ENCODE results near the gene GLIS1.

Gene GLIS1

DNA sequence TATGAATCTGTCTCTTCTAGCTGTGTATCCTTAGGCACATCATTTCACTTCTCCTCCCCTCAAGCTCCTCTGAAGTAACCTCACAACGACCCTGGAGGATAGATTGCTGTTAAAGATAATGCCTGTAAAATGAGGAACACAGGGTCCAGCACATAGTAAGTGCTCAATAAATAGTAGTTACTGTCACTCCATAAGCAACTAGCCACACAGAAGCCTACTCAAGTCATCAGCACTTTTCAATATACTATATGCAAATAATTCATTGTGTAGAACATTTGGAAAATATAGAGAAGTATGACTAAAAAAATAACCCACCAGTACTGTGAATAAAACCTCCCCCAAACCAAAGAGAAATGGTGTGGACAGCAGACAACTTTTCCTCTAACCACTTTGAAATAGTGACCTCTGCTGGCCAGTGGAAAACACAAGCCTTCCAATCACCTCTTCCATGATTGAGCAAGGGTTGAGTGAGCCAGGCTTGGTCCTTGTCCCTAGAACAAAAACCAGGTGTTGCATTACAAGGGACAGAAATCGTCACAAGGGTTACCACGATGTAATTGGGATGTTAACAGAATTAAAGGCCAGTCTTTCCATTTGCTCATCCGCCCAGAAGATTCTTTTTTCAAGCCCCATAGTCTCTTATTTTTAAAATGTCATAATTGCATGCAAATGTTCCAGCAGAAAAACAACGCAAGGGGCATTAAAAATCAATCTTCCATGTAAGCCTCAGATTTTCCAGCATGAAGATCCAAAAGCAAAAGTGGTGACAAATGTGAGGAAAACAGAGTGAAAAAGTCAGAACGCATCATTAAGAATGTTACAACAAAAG is 15.7 kb upstream of the GLIS1 start:
- Mint-ChIP-seq H3K27ac (no peak overlapping the region), H3K4me3 (no peak overlapping the region), H3K27me3 (no peaks in the 10 kb centered on the region), H3K4me1 (ENCODE audit: low read depth) (peaks cover 3% of the 10 kb centered on the region), H3K9me3 (no peaks in the 10 kb centered on the region), H3K36me3 (ENCODE audit: low read depth) (peaks cover 2% of the 10 kb centered on the region)
- no peak for DNase-seq

DNA sequence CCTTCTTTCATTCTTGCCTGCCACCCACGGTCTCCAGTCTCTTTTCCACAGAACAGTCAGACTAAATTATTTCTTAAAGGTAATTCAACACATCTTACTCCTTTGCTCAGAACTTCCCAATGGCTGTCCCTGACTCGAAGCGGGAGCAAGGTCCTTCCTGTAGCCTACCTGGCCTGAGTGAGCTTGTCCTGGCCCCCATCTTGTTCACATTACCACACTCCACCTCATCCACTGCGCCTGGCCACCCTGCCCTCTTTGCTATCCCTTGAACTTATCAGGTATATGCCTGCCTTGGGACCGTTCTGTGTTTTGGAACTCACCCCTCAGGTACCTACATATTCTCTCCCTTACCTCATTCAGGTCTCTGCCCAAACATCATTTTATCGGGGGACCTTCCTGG is 13.3 kb upstream of the GLIS1 start:
- peaks cover 3% of the 10 kb centered on the region for H3K4me1 Mint-ChIP-seq (ENCODE audit: low read depth)
- H3K27ac Mint-ChIP-seq, result no peak overlapping the region
- no peaks in the 10 kb centered on the region for H3K9me3 Mint-ChIP-seq
- no peaks in the 10 kb centered on the region for H3K36me3 Mint-ChIP-seq (ENCODE audit: low read depth)
- H3K4me3 Mint-ChIP-seq, result no peak overlapping the region
- H3K27me3 Mint-ChIP-seq, result no peaks in the 10 kb centered on the region
- no peak for DNase-seq

DNA sequence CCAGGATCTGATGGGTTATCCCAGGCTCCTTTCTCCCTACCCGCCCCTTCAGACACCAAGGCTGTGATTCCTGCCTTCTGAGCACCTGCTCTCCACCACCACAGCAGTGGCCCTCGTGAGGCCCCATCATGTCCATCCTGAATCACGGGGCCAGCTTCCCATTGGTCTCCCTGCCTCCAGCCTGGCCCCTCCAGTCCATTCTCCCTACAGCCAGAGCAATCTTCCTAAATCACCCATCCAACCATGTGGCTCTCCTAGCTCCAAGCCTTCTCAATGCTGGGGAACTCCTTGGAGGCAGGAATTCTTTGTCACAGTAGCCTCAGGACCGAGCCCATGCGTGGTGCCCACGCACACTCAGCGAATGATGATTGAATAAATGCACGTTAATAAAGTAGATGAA is 8.9 kb upstream of the GLIS1 start:
- peaks cover 1% of the 10 kb centered on the region for H3K4me1 Mint-ChIP-seq (ENCODE audit: low read depth)
- no peak overlapping the region for H3K27ac Mint-ChIP-seq

DNA sequence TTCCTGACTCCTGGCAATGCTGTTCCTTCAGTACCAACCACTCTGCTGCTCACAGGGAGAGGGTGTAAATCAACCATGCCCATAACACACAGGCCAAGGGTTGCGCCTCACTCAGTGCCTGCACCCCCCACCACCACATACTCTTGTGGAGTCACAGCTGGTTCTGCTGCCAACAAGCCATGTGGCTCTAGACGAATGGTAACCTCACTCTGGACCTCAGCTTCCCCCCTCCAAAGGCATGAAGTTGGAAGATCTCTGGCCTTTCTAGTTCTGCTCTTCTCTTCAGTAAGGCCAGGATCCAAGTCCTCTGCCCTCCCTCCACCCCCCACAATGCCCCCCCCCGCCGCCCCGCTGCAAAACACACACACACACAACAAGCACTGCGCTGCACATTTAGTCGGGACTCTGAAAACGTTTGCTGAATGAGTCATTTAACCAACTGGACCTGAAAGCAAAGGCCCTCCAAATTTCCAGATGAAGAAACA is 1.7 kb upstream of the GLIS1 start:
- Mint-ChIP-seq H3K27ac (no peak overlapping the region), H3K9me3 (peaks cover 7% of the 10 kb centered on the region), H3K4me1 (ENCODE audit: low read depth) (peaks cover 2% of the 10 kb centered on the region), H3K27me3 (peaks cover 62% of the 10 kb centered on the region), H3K36me3 (ENCODE audit: low read depth) (no peaks in the 10 kb centered on the region), H3K4me3 (no peak overlapping the region)
- no peak for DNase-seq

More for the DNA sequence above, 8.9 kb upstream of the GLIS1 start:
- no peak for DNase-seq
- Mint-ChIP-seq H3K27me3 (peaks cover 10% of the 10 kb centered on the region), H3K36me3 (ENCODE audit: low read depth) (no peaks in the 10 kb centered on the region), H3K4me3 (no peak overlapping the region), H3K9me3 (peaks cover 5% of the 10 kb centered on the region)

DNA sequence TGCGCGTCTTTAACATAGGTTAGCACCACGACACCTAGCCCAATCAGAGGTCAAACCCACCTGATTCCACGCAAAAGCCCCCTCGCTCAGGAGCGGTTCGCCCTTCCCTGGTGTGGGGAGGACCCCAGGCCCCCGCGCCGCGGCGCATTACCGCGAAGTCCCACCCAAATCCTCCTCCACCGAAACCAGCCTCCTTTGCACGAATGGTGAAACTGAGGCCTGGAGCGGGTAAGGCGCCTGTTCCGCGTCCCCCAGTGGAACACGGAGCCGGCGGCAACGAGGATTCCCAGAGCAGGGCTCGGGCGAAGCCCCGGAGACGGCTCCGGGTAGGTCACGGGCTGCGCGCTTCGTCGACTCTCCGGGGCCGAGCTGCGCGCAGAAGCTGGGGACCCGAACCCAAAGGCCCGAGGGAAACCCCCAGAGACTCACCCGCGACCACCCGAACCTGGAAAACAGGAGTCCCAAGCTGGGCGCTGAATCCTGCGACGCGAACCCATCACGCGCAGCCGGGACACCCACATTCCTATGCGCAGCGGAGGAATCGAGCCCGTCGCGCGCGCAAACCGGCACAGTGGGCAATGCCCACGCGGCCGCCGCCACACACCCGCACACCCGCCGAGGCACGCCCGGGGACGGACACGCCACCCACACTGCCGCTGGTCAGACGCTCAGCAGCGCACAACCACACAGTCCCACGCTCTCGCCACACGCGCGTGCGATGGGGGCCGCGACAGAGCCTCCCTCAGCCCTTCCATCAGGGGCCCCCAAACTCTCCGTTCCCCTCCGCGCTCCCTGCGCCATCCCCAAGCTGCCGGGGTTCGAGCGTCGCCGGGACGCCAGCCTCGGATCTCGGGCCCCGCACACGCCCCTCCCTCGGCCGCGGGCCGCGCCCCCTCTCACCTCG is 507 bp downstream of the GLIS1 start:
- H3K4me1 Mint-ChIP-seq (ENCODE audit: low read depth), result peaks cover 2% of the 10 kb centered on the region
- H3K36me3 Mint-ChIP-seq (ENCODE audit: low read depth), result no peaks in the 10 kb centered on the region
- H3K27ac Mint-ChIP-seq, result no peak overlapping the region
- DNase-seq, result peak; percentile 34
- H3K9me3 Mint-ChIP-seq, result peaks cover 7% of the 10 kb centered on the region
- peaks cover 77% of the 10 kb centered on the region for H3K27me3 Mint-ChIP-seq
- H3K4me3 Mint-ChIP-seq, result peak overlapping the region; percentile 49

DNA sequence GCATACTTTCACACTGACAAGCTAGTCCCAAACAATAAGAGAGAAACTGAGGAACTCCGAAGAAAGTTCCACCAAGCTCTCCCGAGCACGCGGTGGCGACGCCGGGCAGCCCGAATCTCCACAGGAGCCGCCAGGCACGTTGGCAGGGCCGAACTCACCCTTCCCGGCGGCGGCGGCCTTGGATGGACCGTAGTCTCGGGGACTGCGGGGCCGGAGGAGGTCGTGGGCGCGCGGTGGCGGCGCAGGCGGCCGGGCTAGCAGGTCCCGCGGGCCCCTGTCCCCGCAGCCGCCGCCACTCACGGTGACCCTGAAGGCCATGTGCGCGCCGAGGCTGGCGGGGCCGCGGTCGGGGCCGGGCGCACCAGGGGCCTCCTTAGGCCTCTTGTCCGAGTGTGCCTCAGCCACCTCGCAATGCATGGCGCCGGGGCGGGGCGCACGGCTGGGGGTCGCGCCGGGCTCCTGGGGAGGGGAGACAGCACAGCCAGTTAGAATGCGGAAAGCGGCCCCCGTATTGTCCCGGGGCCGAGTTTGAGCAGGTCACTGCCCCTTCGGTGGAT is 1.2 kb downstream of the GLIS1 start:
- Mint-ChIP-seq H3K4me1 (ENCODE audit: low read depth) (peaks cover 2% of the 10 kb centered on the region), H3K27me3 (peaks cover 73% of the 10 kb centered on the region), H3K36me3 (ENCODE audit: low read depth) (no peaks in the 10 kb centered on the region), H3K27ac (no peak overlapping the region), H3K9me3 (peaks cover 2% of the 10 kb centered on the region), H3K4me3 (peak overlapping the region; percentile 13)
- DNase-seq, result peak; percentile 35

DNA sequence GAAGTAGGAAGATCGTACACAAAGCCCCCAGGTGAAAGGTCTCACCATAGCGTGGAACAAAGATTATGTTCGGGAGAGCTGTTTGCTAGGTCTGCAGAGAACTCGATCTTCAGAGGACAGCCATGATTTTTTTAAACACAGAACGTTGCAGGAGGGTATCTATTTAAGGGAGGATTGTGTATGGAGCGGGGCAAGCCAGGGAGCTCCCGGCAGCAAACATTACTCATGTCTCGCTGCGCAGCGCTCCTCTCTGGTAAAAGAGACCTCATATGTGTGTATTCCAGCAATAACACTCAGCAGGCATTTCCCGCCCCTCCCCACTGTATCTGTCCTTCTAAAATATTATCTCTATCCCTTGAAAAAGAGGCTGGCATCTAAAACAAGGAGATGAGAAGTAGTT is 2.7 kb downstream of the GLIS1 start:
- H3K9me3 Mint-ChIP-seq, result no peaks in the 10 kb centered on the region

DNA sequence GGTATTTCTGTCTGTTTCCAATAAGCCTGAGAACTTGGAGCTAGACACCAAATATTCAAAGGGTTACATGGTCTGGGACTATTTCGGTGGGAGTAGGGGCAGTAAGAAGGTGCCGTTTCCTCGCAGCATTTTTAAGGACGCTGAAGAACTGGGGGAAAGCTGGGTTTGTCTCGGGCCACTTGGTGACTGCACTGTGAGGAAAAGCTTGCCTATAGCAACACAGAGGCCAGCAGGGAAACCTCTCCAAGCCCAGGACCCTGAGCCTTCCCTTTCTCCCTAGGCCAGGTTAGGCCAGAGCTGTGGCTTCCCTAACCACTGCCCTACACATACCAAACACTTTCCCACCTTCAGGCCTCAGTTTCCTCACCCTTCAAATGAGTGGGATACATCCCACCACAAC is 3.3 kb downstream of the GLIS1 start:
- H3K27ac Mint-ChIP-seq, result no peak overlapping the region
- peaks cover 62% of the 10 kb centered on the region for H3K27me3 Mint-ChIP-seq
- peaks cover 2% of the 10 kb centered on the region for H3K4me1 Mint-ChIP-seq (ENCODE audit: low read depth)
- no peaks in the 10 kb centered on the region for H3K9me3 Mint-ChIP-seq
- no peak overlapping the region for H3K4me3 Mint-ChIP-seq
- no peaks in the 10 kb centered on the region for H3K36me3 Mint-ChIP-seq (ENCODE audit: low read depth)
- no peak for DNase-seq

More for the DNA sequence above, 2.7 kb downstream of the GLIS1 start:
- no peak overlapping the region for H3K27ac Mint-ChIP-seq
- H3K4me1 Mint-ChIP-seq (ENCODE audit: low read depth), result peaks cover 2% of the 10 kb centered on the region
- no peak overlapping the region for H3K4me3 Mint-ChIP-seq
- H3K36me3 Mint-ChIP-seq (ENCODE audit: low read depth), result no peaks in the 10 kb centered on the region
- peaks cover 66% of the 10 kb centered on the region for H3K27me3 Mint-ChIP-seq
- no peak for DNase-seq

DNA sequence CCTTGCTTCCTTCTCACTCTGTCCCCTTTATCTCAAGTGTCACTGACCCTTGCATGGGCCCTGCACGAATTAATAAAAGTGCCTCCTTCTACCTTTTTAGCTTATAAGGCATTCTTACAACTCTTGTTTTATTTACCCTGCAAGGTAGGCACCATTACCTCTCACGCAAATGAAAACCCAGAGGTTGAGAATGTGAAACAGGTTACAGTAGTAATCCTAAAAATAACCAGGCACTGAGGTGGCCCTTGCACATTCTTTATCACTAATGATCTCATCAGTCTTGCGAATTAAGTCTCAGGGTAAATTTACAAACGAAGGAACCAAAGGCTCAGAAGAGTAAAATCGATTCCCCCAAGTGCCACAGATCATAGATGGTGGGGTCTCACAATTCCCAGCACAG is 3.7 kb downstream of the GLIS1 start:
- peaks cover 2% of the 10 kb centered on the region for H3K4me1 Mint-ChIP-seq (ENCODE audit: low read depth)
- no peak overlapping the region for H3K27ac Mint-ChIP-seq
- no peak overlapping the region for H3K4me3 Mint-ChIP-seq
- no peaks in the 10 kb centered on the region for H3K9me3 Mint-ChIP-seq
- DNase-seq, result no peak
- H3K36me3 Mint-ChIP-seq (ENCODE audit: low read depth), result no peaks in the 10 kb centered on the region
- peaks cover 63% of the 10 kb centered on the region for H3K27me3 Mint-ChIP-seq

DNA sequence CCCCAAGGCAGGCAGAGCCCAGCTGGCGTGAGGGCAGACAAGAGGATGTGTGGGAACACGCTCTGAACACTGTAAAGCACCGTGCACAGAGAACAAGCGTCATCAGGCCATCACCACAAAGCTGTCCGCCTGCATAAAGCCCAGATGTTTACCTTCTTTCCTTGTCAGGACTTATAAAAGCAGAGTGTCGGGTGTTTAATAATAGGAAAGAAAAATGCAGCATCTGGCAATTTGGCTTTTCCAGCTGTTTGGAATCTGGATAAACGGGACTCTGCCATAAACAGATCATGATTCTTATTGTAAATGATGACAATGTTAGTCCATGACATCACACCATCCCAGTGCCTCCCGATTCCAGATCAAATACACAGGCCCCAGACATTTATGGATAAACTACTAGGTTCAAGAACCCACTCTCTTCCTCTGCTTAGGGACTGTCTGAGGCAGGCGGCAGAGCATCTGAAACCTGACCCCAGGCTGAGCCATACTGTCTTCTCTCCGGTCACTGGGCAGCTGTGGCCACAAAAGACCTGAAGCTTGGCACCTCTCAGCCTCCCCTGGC is 4.2 kb downstream of the GLIS1 start:
- no peaks in the 10 kb centered on the region for H3K9me3 Mint-ChIP-seq
- peaks cover 58% of the 10 kb centered on the region for H3K27me3 Mint-ChIP-seq
- H3K4me1 Mint-ChIP-seq (ENCODE audit: low read depth), result peaks cover 2% of the 10 kb centered on the region
- no peaks in the 10 kb centered on the region for H3K36me3 Mint-ChIP-seq (ENCODE audit: low read depth)
- H3K4me3 Mint-ChIP-seq, result no peak overlapping the region
- H3K27ac Mint-ChIP-seq, result no peak overlapping the region
- DNase-seq, result no peak

DNA sequence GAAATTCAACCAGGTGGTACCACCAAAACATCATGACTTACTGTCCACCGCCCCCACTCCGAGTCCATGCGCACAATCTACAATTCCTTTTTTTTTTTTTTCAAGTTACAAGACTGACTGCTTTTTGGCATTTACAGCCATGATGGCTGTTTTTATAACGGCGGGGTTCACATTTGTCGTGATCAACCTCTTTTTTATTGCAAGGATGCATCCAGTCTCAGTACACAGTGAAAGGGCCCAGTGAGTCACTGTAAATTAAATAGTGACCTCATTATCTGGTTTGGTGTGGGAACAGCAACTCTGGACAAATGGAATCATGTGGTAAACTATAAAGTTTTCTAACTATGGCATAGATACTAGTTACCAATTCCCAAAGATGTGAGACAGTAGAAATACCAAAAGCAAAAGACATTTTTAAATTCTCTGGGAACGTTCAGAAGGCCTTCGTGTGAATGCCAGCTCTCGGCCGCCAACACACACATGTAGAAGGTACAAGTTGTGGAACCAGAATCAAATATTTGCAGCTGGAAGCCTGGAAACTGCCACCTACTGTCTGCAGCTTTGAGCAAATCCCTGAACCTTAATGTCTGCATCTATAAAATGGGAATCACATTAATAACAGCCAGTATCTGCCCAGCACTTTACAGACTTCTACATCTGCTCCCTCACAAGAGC is 4.9 kb downstream of the GLIS1 start:
- peaks cover 54% of the 10 kb centered on the region for H3K27me3 Mint-ChIP-seq

DNA sequence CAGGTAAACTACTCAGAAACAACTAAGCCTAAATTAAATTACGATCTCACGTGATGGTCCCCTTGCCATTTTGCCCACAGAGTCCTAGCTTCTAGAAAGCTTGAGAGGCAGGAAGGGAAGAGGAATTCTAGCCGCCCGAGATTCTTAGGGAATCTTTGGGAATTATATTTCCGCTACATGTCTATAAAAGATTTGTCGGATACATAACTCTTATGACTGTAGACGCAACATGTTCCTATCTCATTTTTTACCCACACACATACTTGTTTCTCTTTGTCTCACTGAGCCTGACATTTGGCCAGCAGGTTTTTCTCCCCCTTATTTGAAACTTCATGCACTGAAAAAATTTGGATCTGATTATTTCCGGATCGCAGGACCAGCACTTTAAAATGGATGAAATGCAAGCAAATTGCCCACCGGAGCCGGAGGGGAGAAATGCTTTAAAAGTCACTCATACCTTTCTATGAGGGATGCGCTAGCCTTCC is 5.5 kb downstream of the GLIS1 start:
- DNase-seq, result no peak
- H3K36me3 Mint-ChIP-seq (ENCODE audit: low read depth), result no peaks in the 10 kb centered on the region
- H3K9me3 Mint-ChIP-seq, result no peaks in the 10 kb centered on the region
- H3K27me3 Mint-ChIP-seq, result peaks cover 50% of the 10 kb centered on the region
- peaks cover 2% of the 10 kb centered on the region for H3K4me1 Mint-ChIP-seq (ENCODE audit: low read depth)
- no peak overlapping the region for H3K4me3 Mint-ChIP-seq
- no peak overlapping the region for H3K27ac Mint-ChIP-seq

More for the DNA sequence above, 4.9 kb downstream of the GLIS1 start:
- DNase-seq, result no peak
- Mint-ChIP-seq H3K4me3 (no peak overlapping the region), H3K36me3 (ENCODE audit: low read depth) (no peaks in the 10 kb centered on the region), H3K9me3 (no peaks in the 10 kb centered on the region), H3K4me1 (ENCODE audit: low read depth) (peaks cover 2% of the 10 kb centered on the region), H3K27ac (no peak overlapping the region)

DNA sequence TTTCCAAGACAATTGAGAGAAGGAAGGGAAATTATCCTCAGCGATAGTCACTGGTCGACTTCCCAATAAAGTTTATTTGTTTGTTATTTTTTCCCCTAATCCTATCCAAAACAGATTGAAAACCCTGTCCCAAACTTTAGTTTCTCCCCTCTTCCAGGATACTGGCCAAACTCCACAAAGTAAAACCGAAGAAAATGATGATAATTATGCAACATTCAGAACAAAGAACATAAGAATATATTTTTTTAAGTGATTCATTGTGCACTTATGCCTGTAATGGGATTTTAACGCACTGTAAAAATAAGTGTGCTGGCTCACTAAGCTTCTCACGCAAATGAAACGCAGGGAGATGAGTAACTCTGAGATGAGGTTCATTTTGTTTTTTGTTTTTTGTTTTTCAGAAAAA is 6.0 kb downstream of the GLIS1 start:
- Mint-ChIP-seq H3K36me3 (ENCODE audit: low read depth) (no peaks in the 10 kb centered on the region), H3K9me3 (no peaks in the 10 kb centered on the region), H3K4me3 (no peak overlapping the region), H3K27ac (no peak overlapping the region), H3K4me1 (ENCODE audit: low read depth) (peaks cover 2% of the 10 kb centered on the region), H3K27me3 (peaks cover 47% of the 10 kb centered on the region)
- DNase-seq, result no peak

DNA sequence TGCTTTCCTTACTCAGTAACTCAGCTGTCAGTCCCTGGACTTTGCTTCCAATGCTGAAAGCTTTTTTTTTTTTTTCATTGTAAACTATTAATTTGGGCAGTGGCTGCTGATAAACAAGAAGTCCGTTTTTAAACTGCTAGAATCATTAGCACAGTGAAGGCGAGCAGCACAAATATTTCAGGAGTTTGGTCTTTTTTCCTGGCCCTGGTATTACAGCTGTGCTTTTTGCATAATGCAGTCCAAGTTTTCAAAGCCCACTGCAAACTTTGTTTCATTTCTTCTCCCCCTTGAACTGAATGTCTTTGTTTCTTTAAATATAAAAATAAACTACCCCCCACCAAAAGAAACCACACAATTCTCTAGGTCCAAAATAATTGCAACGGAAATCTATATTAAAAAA is 6.6 kb downstream of the GLIS1 start:
- H3K4me3 Mint-ChIP-seq, result no peak overlapping the region
- peaks cover under 1% of the 10 kb centered on the region for H3K4me1 Mint-ChIP-seq (ENCODE audit: low read depth)
- no peak for DNase-seq
- no peak overlapping the region for H3K27ac Mint-ChIP-seq
- peaks cover 44% of the 10 kb centered on the region for H3K27me3 Mint-ChIP-seq
- H3K9me3 Mint-ChIP-seq, result no peaks in the 10 kb centered on the region
- no peaks in the 10 kb centered on the region for H3K36me3 Mint-ChIP-seq (ENCODE audit: low read depth)

Data from activated T-cell treated with anti-CD3 and anti-CD28 coated beads, Interleukin-2, amount 50 U/mL, for 24 hours (primary cell).